Immature natural killer cell (primary cell): ENCODE measurements around the gene KLK15. TPM values are rescaled to one million over a fixed set of nuclear protein-coding genes. Genes with fewer than 3 reads are reported as not detected.
A peak's percentile ranks its signal among the peaks of the same experiment; 100 is the strongest.
"Not testable (repeated sequence)": the region's sequence is repeated elsewhere in the genome, so short reads cannot be mapped to it uniquely, and the experiment has no call there.

Experiments used
- DNase-seq, 3 donors: peaks; one replicate each; pipeline ENCODE4 v3.0.0; 2022; ENCODE audit warnings: mixed read lengths in 1 of 3
- H3K27ac Mint-ChIP-seq, 6 donors: one replicate each; pipeline ENCODE4 v1.8.0; 2020; ENCODE audit warnings: mixed read lengths in 6 of 6, mild to moderate bottlenecking in 5 of 6, inconsistent platforms in 4 of 6, moderate library complexity in 3 of 6
- H3K27me3 Mint-ChIP-seq, 3 donors: one replicate each; pipeline ENCODE4 v1.8.0; 2020 to 2021; ENCODE audit warnings: low read depth in 3 of 3, mild to moderate bottlenecking in 3 of 3, mixed read lengths in 3 of 3, moderate library complexity in 3 of 3, inconsistent platforms in 1 of 3
- H3K36me3 Mint-ChIP-seq, 3 donors: one replicate each; pipeline ENCODE4 v1.8.0; 2020; ENCODE audit warnings: mixed read lengths in 3 of 3, inconsistent platforms in 2 of 3, mild to moderate bottlenecking in 2 of 3
- H3K4me1 Mint-ChIP-seq, 2 donors: one replicate each; pipeline ENCODE4 v1.8.0; 2020; ENCODE audit warnings: inconsistent platforms in 2 of 2, mild to moderate bottlenecking in 2 of 2, mixed read lengths in 2 of 2, moderate library complexity in 1 of 2
- H3K4me3 Mint-ChIP-seq, 5 donors: one replicate each; pipeline ENCODE4 v1.8.0; 2020; ENCODE audit warnings: mild to moderate bottlenecking in 5 of 5, mixed read lengths in 5 of 5, inconsistent platforms in 3 of 5, moderate library complexity in 3 of 5
- H3K9me3 Mint-ChIP-seq, 6 donors: one replicate each; pipeline ENCODE4 v1.8.0; 2020; ENCODE audit warnings: mild to moderate bottlenecking in 6 of 6, mixed read lengths in 6 of 6, inconsistent platforms in 4 of 6, moderate library complexity in 3 of 6
- polyA plus RNA-seq, 3 donors: library from polyadenylated mRNA; unstranded; fragments of 300-500 nt; fragmentation: Illumina TruSeq; gene quantifications; one replicate each; pipeline ENCODE4 v1.2.3, GENCODE V29; 2021

KLK15 gene
- polyA plus RNA-seq, 3 donors from 2014 or later: not detected

DNA sequence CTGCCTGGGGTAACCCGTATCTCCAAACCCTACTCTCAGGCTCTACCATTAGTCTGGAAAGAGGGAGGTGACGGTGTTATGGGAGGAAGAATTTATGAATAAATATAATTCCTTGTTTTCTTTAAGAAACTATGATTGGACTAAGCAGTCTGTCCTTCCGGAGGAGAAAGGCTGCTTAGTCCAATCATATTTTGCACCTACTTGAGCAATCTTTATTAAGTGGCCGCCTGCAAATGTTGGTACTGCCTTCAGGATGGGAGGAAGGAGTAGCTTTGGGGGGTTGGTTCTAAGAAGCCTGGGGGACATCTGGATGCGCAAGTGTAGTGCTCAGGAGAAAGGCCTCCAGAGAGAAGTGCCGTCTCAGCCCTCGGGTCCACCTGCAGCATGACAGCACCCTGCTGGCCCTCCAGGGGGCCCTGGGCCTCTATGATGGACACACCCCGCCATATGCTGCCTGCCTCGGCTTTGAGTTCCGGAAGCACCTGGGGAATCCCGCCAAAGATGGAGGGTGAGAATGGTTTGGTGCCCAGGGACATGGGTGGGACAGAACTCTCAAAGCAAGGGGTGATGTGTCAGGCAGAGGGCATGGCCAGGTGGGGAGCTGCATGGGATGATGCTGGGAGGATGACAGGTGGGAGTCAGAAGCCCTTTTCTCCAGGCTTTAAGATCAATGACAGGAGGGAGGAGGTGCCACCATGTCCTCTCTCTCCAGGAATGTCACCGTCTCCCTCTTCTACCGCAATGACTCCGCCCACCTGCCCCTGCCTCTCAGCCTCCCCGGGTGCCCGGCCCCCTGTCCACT is 39.1 kb downstream of the KLK15 start:
- no peak for DNase-seq
- H3K27me3 Mint-ChIP-seq: peaks cover 4 to 5% (median 5%) of the 10 kb centered on the region in 3 donors
- H3K27ac Mint-ChIP-seq: peak overlapping the region in 1 of 6 donors; percentile 28
- H3K9me3 Mint-ChIP-seq: no peaks in the 10 kb centered on the region
- no peaks in the 10 kb centered on the region for H3K36me3 Mint-ChIP-seq
- no peaks in the 10 kb centered on the region for H3K4me1 Mint-ChIP-seq
- no peak overlapping the region for H3K4me3 Mint-ChIP-seq

DNA sequence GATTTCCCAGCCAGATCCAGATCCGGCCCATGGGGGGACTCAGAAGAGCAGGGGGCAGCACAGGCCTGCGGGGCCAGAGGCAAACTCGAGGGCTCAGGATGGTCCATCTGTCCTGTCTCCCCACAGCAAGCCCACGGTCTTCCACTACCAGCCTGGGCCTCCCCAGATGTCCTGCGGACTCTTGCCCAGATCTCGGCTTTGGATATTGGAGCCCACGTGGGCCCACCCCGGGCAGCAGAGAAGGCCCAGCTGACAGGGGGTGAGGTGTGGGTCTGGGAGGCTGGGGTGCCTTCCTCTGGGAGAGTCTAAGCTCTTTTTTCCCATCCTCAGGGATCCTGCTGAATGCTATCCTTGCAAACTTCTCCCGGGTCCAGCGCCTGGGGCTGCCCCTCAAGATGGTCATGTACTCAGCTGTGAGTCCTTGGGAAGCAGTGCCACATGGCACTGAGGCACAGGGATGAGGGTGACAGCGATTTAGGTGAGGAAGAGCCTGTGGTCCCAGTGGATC is 39.8 kb downstream of the KLK15 start:
- Mint-ChIP-seq H3K27me3 (peaks cover 4 to 5% (median 5%) of the 10 kb centered on the region in 3 donors), H3K4me1 (no peaks in the 10 kb centered on the region), H3K9me3 (no peaks in the 10 kb centered on the region), H3K4me3 (no peak overlapping the region), H3K36me3 (no peaks in the 10 kb centered on the region), H3K27ac (no peak overlapping the region)
- no peak for DNase-seq

DNA sequence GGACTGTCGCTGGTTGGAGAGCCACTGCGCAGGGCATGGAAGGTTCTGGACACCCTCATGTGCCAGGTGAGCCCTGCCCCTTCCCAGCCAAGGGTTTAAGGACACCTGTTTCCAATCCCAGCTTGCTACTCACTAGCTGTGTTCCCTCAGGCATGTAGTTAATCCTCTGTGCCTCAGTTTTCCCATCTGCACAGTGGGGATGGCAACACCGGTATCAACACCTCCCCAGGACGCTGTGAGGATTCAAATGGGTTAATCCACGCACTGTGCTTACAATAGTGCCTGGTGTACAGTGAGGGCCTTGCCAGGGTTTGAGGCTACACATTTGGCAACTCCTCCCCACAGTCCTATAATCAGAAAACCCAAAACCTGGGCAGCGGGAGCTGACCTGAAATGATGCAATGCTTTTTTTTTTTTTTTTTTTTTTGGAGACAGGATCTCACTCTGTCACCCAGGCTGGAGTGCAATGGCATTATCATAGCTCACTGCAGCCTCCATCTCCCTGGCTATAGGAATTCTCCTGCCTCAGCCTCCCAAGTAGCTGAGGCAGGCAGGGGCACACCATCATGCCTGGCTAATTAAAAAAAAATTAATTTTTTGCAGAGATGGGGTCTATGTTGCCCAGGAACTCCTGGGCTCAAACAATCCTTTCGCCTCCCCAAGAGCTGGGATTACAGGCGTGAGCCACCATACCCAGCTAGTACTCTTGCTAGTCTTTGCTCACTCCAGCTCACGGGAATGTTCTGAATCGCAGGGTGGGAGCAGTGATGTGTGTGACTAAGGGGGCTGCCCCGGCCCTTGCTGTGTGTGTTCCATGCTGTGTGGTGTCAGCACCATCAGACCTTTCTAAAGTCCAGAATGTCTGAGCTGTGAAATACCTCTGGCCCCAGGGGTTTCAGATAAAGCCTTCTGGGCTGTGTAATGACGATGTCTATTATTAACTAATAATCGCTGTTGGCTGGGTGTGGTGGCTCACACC is 40.8 kb downstream of the KLK15 start:
- H3K27ac Mint-ChIP-seq: no peak overlapping the region
- H3K9me3 Mint-ChIP-seq: no peaks in the 10 kb centered on the region
- no peaks in the 10 kb centered on the region for H3K36me3 Mint-ChIP-seq
- H3K4me3 Mint-ChIP-seq: no peak overlapping the region
- H3K4me1 Mint-ChIP-seq: no peaks in the 10 kb centered on the region
- H3K27me3 Mint-ChIP-seq: peaks cover 4 to 7% (median 5%) of the 10 kb centered on the region in 3 donors
- DNase-seq: no peak

DNA sequence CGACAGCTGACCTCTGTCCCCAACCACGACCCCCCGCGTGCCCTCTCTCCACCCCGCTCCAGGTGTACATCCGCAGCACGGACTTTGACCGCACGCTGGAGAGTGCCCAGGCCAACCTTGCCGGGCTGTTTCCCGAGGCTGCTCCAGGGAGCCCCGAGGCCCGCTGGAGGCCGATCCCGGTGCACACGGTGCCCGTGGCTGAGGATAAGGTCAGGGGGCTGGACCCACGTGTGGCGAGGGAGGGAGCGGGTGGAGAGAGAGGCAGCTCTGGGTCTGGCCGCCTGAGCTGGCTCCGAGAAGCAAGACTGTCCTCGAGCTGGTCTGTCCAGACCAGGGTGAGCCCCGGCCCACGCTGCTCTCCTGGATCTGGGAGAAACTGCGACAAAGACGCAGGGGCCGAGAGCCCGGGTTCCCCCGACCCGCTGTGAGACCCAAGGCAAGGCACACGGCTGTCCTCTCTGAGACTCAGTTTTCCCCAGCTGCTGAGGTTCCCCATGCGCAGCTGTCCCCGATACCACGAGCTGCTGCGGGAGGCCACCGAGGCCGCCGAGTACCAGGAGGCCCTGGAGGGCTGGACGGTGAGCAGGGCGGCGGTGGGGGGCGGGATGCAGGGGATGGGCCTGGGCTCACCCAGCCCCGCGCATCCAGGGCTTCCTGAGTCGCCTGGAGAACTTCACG is 41.6 kb downstream of the KLK15 start:
- no peaks in the 10 kb centered on the region for H3K9me3 Mint-ChIP-seq
- no peak overlapping the region for H3K27ac Mint-ChIP-seq
- H3K4me3 Mint-ChIP-seq: no peak overlapping the region
- peaks cover 4 to 8% (median 5%) of the 10 kb centered on the region in 3 donors for H3K27me3 Mint-ChIP-seq
- H3K36me3 Mint-ChIP-seq: no peaks in the 10 kb centered on the region
- no peaks in the 10 kb centered on the region for H3K4me1 Mint-ChIP-seq
- DNase-seq: no peak

DNA sequence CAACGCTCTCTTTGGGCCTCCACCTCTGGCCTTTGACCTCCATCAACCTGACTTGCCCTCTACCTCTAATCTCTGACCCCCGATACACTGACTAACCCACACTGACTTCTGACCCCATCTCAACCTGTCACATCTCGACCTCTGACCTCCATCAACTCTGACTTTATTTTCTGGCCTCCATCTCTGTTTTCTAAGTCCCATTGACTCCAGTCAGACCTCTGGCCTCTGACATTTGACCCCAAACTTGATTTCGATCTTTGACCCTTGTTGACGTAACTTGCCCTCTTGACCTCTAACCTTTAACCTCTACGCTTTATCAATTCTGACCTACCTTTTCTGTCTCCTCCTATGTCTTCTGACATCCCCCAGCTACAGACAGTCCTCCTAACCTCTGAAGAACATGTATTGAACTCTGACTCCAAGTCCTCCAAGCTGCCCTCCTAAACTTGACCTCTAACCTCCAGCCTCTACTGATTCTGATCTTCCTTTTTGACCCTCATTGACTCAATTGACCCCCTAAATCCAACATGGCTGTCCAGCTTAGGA is 42.4 kb downstream of the KLK15 start:
- DNase-seq: no peak
- Mint-ChIP-seq H3K36me3 (no peaks in the 10 kb centered on the region), H3K4me1 (no peaks in the 10 kb centered on the region), H3K27me3 (peaks cover 4 to 8% (median 5%) of the 10 kb centered on the region in 3 donors), H3K4me3 (no peak overlapping the region), H3K9me3 (no peaks in the 10 kb centered on the region), H3K27ac (no peak overlapping the region)

DNA sequence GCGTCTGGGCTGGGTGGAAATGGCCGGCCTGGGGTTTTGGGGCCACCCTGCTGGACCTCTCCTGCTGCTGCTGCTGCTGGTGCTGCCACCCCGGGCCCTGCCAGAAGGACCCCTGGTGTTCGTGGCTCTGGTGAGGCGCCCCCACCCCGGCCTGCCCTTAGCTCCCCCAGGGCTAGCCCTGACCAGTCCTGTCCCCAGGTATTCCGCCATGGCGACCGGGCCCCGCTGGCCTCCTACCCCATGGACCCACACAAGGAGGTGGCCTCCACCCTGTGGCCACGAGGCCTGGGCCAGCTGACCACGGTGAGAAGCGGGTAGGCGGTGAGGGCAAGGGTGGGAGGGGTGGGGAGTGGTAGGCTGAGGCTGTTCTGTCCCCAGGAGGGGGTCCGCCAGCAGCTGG is 43.0 kb downstream of the KLK15 start, which contains the start of gene ACP4:
TSS of gene ACP4 (plus strand) at position 20 of the 400 bp plus-strand sequence. CDS start at position 20, 0 bp downstream.
- H3K9me3 Mint-ChIP-seq: no peaks in the 10 kb centered on the region

DNA sequence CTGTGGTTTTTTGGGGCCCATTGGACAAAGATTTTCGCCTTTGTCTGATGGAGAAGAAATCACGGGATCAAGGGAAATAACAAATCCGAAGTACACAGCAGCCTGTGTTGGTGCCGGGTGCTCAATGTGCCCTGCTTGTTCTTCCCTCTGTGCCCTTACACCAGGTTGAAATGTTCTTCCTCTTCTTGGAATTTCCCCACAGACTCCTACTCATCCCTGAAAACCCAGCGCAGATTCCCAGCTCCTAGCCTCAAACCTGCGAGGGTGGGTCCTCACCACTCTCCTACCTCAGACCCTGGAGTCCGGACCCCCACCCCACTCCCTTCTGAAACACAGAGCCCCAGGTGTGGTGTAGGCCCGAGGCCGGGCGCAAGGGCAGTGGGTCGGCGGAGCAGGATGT is 48.0 kb downstream of the KLK15 start:
- H3K9me3 Mint-ChIP-seq: no peaks in the 10 kb centered on the region
- no peaks in the 10 kb centered on the region for H3K36me3 Mint-ChIP-seq

More for the DNA sequence above, 43.0 kb downstream of the KLK15 start, which contains the start of gene ACP4:
- Mint-ChIP-seq H3K27me3 (peaks cover 5 to 8% (median 6%) of the 10 kb centered on the region in 3 donors), H3K4me3 (no peak within 1 kb of the TSS), H3K27ac (no peak within 1 kb of the TSS), H3K36me3 (no peaks in the 10 kb centered on the region), H3K4me1 (no peaks in the 10 kb centered on the region)
- DNase-seq: no peak

DNA sequence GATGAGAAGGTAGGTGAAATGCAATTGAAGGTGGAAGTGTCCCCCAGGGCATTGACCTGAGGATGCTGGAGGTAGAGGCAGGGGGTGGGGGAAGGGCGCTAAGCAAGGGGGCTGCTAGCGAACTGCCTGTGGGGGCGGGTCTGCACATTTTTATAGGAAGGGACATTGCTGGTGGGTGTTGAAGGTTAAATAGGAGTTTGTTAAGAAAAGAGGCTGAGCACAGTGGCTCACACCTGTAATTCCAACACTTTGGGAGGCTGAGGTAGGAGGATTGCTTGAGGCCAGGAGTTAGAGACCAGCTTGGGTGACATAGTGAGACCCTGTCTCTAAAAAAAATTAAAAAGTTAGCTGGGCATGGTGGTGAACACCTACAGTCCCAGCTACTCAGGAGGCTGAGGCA is 48.7 kb downstream of the KLK15 start:
- peaks cover 3 to 6% of the 10 kb centered on the region in 2 donors for H3K4me1 Mint-ChIP-seq
- H3K27ac Mint-ChIP-seq: no peak overlapping the region
- no peaks in the 10 kb centered on the region for H3K9me3 Mint-ChIP-seq
- no peak for DNase-seq
- peaks cover 8 to 11% (median 10%) of the 10 kb centered on the region in 3 donors for H3K27me3 Mint-ChIP-seq
- no peaks in the 10 kb centered on the region for H3K36me3 Mint-ChIP-seq
- no peak overlapping the region for H3K4me3 Mint-ChIP-seq

More for the DNA sequence above, 48.0 kb downstream of the KLK15 start:
- Mint-ChIP-seq H3K27me3 (peaks cover 6 to 10% (median 8%) of the 10 kb centered on the region in 3 donors), H3K4me1 (peaks cover 3 to 6% of the 10 kb centered on the region in 2 donors), H3K27ac (no peak overlapping the region), H3K4me3 (no peak overlapping the region)
- no peak for DNase-seq

DNA sequence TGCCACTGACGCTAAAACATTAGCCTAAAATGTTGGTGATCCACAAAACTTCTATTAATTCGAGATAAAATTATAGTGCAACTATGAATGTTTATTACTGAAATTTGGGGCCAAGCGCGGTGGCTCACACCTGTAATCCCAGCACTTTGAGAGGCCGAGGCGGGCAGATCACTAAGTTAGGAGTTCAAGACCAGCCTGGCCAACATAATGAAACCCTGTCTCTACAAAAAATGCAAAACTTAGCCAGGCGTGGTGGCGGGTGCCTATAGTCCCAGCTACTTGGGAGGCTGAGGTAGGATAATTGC is 49.6 kb downstream of the KLK15 start:
- peak overlapping the region in 1 of 6 donors; percentile 10 for H3K27ac Mint-ChIP-seq
- peaks cover 10 to 16% (median 13%) of the 10 kb centered on the region in 3 donors for H3K27me3 Mint-ChIP-seq
- not testable (repeated sequence) for H3K36me3 Mint-ChIP-seq, H3K9me3 Mint-ChIP-seq, DNase-seq, H3K4me1 Mint-ChIP-seq
- H3K4me3 Mint-ChIP-seq: peak overlapping the region in 1 of 5 donors; percentile 63

DNA sequence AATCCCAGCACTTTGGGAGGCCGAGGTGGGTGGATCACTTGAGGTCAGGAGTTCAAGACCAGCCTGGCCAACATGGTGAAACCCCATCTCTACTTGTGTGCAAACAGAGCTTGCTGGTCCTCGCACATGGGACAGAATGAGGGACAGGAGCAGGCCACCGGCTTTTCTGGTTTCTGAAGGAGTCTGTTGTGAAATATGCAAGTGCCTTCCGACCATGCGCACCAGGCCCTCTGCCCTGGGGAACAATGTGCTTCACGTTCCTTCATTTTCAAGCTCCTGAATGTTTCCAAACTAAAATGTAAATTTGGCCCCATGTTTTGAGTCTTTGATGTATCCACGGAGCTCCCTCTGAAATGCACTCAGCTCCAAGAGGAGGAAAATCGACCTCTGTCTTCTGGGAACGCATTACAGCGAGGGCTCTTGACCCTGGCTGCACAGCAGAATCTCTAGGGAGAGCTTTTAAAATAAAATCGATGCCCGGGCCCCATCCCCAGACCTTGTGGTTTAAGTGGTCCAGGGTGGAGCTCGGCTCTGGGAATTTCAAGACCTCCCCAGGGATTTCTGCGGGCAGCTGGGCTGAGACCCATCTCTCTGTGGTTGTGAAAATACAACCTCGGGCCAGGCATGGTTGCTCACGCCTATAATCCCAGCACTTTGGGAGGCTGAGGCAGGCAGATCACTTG is 52.5 kb downstream of the KLK15 start:
- H3K9me3 Mint-ChIP-seq: no peaks in the 10 kb centered on the region
- peaks cover 3 to 6% of the 10 kb centered on the region in 2 donors for H3K4me1 Mint-ChIP-seq
- DNase-seq: no peak
- no peak overlapping the region for H3K4me3 Mint-ChIP-seq
- peaks cover 12 to 23% (median 13%) of the 10 kb centered on the region in 3 donors for H3K27me3 Mint-ChIP-seq
- H3K27ac Mint-ChIP-seq: peak overlapping the region in 1 of 6 donors; percentile 12
- H3K36me3 Mint-ChIP-seq: no peaks in the 10 kb centered on the region

DNA sequence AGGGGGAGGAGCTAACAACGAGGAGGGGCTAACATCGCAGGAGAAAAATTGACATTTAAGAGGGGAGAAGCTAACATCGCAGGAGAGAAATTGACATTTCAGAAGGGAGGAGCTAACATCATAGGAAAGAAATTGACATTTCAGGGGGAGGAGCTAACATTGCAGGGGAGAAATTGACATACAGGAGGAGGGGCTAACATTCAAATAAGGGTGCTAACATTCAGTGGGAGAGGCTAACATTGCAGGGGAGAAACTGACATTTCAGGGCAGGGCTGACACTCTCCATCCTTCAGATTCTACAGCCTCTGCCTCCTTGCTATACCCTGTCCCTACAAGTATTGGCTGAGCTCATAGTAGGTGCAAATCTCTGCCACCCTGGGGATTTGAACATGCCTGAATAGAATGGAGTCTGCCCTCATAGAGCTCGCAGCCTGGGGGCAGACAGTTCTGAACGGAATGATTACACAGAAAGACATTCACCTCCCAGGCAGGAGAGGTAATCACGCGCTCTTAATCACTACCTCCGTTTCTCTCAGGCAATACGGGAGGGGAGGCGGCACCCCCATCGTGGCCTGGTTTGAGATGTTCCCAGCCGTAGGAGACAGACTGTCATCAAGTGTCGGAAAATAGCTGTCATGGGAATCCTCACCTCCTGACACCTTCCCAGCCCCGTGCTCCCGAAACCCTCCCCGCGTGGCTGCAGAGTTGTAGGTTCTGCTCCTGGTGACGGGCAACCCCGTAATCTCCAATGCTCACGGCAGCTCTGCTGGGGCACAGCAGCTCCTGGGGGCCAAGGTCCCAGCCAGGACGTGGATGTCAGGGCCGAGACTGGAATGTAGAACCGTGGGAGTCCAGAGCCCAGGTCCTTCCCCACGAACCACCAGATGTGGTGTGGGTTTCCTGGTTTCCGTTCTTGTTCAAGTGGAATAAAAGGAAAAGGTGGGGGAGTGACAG is 53.6 kb downstream of the KLK15 start:
- no peaks in the 10 kb centered on the region for H3K9me3 Mint-ChIP-seq
- no peaks in the 10 kb centered on the region for H3K36me3 Mint-ChIP-seq
- H3K4me1 Mint-ChIP-seq: peaks cover 3 to 6% of the 10 kb centered on the region in 2 donors
- no peak for DNase-seq
- no peak overlapping the region for H3K4me3 Mint-ChIP-seq
- peaks cover 12 to 32% (median 15%) of the 10 kb centered on the region in 3 donors for H3K27me3 Mint-ChIP-seq
- no peak overlapping the region for H3K27ac Mint-ChIP-seq

DNA sequence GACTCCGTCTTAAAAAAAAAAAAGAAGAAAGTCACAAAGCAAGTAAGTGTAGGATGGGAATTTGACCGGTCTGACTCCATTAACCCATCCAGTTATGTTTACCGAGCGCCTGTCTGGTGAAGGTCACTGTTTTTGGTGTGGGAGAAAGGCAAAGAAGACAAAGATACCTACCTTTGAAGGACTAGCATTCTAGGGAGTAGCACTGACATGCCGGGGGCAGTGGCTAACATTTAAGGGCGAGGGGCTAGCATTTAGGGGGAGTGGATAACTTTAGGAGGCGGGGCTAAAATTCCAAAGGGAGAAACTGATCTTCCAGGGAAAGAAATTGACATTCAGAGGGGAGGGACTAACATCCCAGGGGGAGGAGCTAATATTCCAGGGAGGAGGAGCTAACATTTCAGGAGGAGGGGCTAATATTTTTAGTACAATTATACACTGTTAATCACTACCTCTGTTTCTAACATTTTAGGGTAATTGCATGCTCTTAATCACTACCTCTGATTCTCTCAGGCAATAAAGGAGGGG is 54.4 kb downstream of the KLK15 start:
- Mint-ChIP-seq H3K9me3 (no peaks in the 10 kb centered on the region), H3K4me3 (no peak overlapping the region), H3K27me3 (peaks cover 13 to 36% (median 14%) of the 10 kb centered on the region in 3 donors), H3K27ac (no peak overlapping the region), H3K4me1 (peaks cover 3 to 6% of the 10 kb centered on the region in 2 donors), H3K36me3 (no peaks in the 10 kb centered on the region)
- DNase-seq: no peak
